NCI-H187 treated with DMSO at 0.1 percent for 48 hours (cell line): ENCODE results near the gene CYREN.
"Not testable (repeated sequence)": the region's sequence is repeated elsewhere in the genome, so short reads cannot be mapped to it uniquely, and the experiment has no call there.

Experiments used
- DNase-seq: peaks from one replicate; lab custom pipeline; 2025; lab: John Stamatoyannopoulos, UW

The CYREN gene

GRCh38 chr7:135177028-135177696 lies 6.7 kb upstream of the CYREN start:
- DNase-seq: no peak

GRCh38 chr7:135175931-135176330 lies 5.4 kb upstream of the CYREN start:
- DNase-seq: no peak

GRCh38 chr7:135174941-135175340 lies 4.4 kb upstream of the CYREN start:
- no peak for DNase-seq

- DNase-seq: not testable (repeated sequence)
These were observed 3.4 kb upstream of the CYREN start for GRCh38 chr7:135173916-135174315.

- DNase-seq: not testable (repeated sequence)
These were observed 1.2 kb upstream of the CYREN start for GRCh38 chr7:135171581-135172291.

- not testable (repeated sequence) for DNase-seq
These were observed 533 bp upstream of the CYREN start for GRCh38 chr7:135170998-135171481.

- no peak for DNase-seq
These were observed 588 bp downstream of the CYREN start for GRCh38 chr7:135169964-135170273.

- DNase-seq: no peak
These were observed 1.2 kb downstream of the CYREN start for GRCh38 chr7:135169141-135169963.

- no peak for DNase-seq
These were observed 1.9 kb downstream of the CYREN start for GRCh38 chr7:135168489-135169140.

- DNase-seq: no peak
These were observed 2.5 kb downstream of the CYREN start for GRCh38 chr7:135168001-135168400.

GRCh38 chr7:135167365-135167917 lies 3.1 kb downstream of the CYREN start:
- DNase-seq: no peak

- DNase-seq: no peak
These were observed 4.0 kb downstream of the CYREN start for GRCh38 chr7:135166338-135166990.

GRCh38 chr7:135165862-135166261 lies 4.6 kb downstream of the CYREN start:
- DNase-seq: no peak

- no peak for DNase-seq
These were observed 6.0 kb downstream of the CYREN start for GRCh38 chr7:135164357-135165061.

GRCh38 chr7:135162382-135163001 lies 8.0 kb downstream of the CYREN start:
- DNase-seq: no peak

- no peak for DNase-seq
These were observed 8.8 kb downstream of the CYREN start for GRCh38 chr7:135161669-135162068.

GRCh38 chr7:135160858-135161653 lies 9.5 kb downstream of the CYREN start:
- no peak for DNase-seq

- DNase-seq: no peak
These were observed 10.2 kb downstream of the CYREN start for GRCh38 chr7:135160098-135160857.
